Activated T-cell treated with anti-CD3 and anti-CD28 coated beads, Interleukin-2, amount 50 U/mL, for 72 hours (primary cell): ENCODE measurements around the gene PLEKHG2. TPM values are rescaled to one million over a fixed set of nuclear protein-coding genes. Genes with fewer than 3 reads are reported as not detected.
A peak's percentile ranks its signal among the peaks of the same experiment; 100 is the strongest.

Experiments used
- ATAC-seq, 2 donors: fragments of 150-1000 bp; cut with Tn5 transposase; replicated peaks in 1 of 2; 2 replicates each; pipeline ENCODE4 v1.10.0; 2021; ENCODE audit warnings: moderate library complexity in 2 of 2, mild to moderate bottlenecking in 1 of 2
- DNase-seq, 2 donors: peaks; one replicate each; pipeline ENCODE4 v3.0.0; 2021 to 2022; ENCODE audit warnings: mixed read lengths in 1 of 2
- H3K27ac Mint-ChIP-seq: one replicate; pipeline ENCODE4 v1.8.0; 2022; ENCODE audit warnings: mild to moderate bottlenecking, moderate library complexity, mixed read lengths
- H3K27me3 Mint-ChIP-seq: one replicate; pipeline ENCODE4 v1.8.0; 2022; ENCODE audit warnings: low read depth, mixed read lengths
- H3K36me3 Mint-ChIP-seq, 2 donors: one replicate each; pipeline ENCODE4 v1.8.0; 2022; ENCODE audit warnings: mixed read lengths in 2 of 2, mild to moderate bottlenecking in 1 of 2; ENCODE audit not compliant: insufficient read depth in 2 of 2
- H3K4me1 Mint-ChIP-seq: one replicate; pipeline ENCODE4 v1.8.0; 2022; ENCODE audit warnings: low read depth, mixed read lengths
- H3K4me3 Mint-ChIP-seq, 2 donors: one replicate each; pipeline ENCODE4 v1.8.0; 2022; ENCODE audit warnings: mild to moderate bottlenecking in 2 of 2, mixed read lengths in 2 of 2, moderate library complexity in 2 of 2
- H3K9me3 Mint-ChIP-seq, 2 donors: one replicate each; pipeline ENCODE4 v1.8.0; 2022; ENCODE audit warnings: mixed read lengths in 2 of 2
- total RNA-seq, 2 donors: library from RNA; stranded (reverse); gene quantifications; one replicate each; pipeline ENCODE4 v1.2.3, GENCODE V29; 2022

Gene PLEKHG2, protein sequence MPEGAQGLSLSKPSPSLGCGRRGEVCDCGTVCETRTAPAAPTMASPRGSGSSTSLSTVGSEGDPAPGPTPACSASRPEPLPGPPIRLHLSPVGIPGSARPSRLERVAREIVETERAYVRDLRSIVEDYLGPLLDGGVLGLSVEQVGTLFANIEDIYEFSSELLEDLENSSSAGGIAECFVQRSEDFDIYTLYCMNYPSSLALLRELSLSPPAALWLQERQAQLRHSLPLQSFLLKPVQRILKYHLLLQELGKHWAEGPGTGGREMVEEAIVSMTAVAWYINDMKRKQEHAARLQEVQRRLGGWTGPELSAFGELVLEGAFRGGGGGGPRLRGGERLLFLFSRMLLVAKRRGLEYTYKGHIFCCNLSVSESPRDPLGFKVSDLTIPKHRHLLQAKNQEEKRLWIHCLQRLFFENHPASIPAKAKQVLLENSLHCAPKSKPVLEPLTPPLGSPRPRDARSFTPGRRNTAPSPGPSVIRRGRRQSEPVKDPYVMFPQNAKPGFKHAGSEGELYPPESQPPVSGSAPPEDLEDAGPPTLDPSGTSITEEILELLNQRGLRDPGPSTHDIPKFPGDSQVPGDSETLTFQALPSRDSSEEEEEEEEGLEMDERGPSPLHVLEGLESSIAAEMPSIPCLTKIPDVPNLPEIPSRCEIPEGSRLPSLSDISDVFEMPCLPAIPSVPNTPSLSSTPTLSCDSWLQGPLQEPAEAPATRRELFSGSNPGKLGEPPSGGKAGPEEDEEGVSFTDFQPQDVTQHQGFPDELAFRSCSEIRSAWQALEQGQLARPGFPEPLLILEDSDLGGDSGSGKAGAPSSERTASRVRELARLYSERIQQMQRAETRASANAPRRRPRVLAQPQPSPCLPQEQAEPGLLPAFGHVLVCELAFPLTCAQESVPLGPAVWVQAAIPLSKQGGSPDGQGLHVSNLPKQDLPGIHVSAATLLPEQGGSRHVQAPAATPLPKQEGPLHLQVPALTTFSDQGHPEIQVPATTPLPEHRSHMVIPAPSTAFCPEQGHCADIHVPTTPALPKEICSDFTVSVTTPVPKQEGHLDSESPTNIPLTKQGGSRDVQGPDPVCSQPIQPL (N-terminal part only)
- 10 to 100 TPM; 86.5 to 92.1 TPM for total RNA-seq

GRCh38 chr19:39412100-39412866, at the start of gene PLEKHG2:
Gene PLEKHG2, plus strand, starts transcription at chr19:39412669. Its CDS starts 1,418 bp downstream, at chr19:39414087.
- ATAC-seq (peak; percentile 70 to 71), DNase-seq (peak; percentile 98 to 99)
- peaks cover 44% of the 10 kb centered on the region for H3K4me1 Mint-ChIP-seq
- H3K27ac Mint-ChIP-seq: peak within 1 kb of the TSS; percentile 100
- no peaks in the 10 kb centered on the region for H3K27me3 Mint-ChIP-seq
- peak within 1 kb of the TSS; percentile 88 to 100 for H3K4me3 Mint-ChIP-seq
- no peaks in the 10 kb centered on the region for H3K9me3 Mint-ChIP-seq
- peaks cover 20 to 27% of the 10 kb centered on the region in 2 donors for H3K36me3 Mint-ChIP-seq

- DNase-seq (no peak), ATAC-seq (no peak)
- H3K4me1 Mint-ChIP-seq: peaks cover 27% of the 10 kb centered on the region
- H3K4me3 Mint-ChIP-seq: no peak overlapping the region
- peaks cover 4 to 13% of the 10 kb centered on the region in 2 donors for H3K36me3 Mint-ChIP-seq
- H3K27me3 Mint-ChIP-seq: no peaks in the 10 kb centered on the region
- H3K27ac Mint-ChIP-seq: peak overlapping the region; percentile 32
- H3K9me3 Mint-ChIP-seq: no peaks in the 10 kb centered on the region
These were observed 49.5 kb upstream of the PLEKHG2 start for GRCh38 chr19:39362682-39363657.

- no peaks in the 10 kb centered on the region for H3K27me3 Mint-ChIP-seq
- peak; percentile 41 to 81 for ATAC-seq
- H3K36me3 Mint-ChIP-seq: peaks cover 6 to 13% of the 10 kb centered on the region in 2 donors
- no peak overlapping the region for H3K4me3 Mint-ChIP-seq
- H3K9me3 Mint-ChIP-seq: no peaks in the 10 kb centered on the region
- peak overlapping the region; percentile 18 for H3K27ac Mint-ChIP-seq
- DNase-seq: peak in 1 of 2 donors; percentile 8
- H3K4me1 Mint-ChIP-seq: peaks cover 22% of the 10 kb centered on the region
These were observed 48.5 kb upstream of the PLEKHG2 start for GRCh38 chr19:39363901-39364457.

GRCh38 chr19:39365531-39365930, 46.9 kb upstream of the PLEKHG2 start:
- no peak for ATAC-seq
- Mint-ChIP-seq H3K27ac (no peak overlapping the region), H3K4me1 (peaks cover 16% of the 10 kb centered on the region), H3K27me3 (no peaks in the 10 kb centered on the region), H3K9me3 (no peaks in the 10 kb centered on the region), H3K4me3 (no peak overlapping the region), H3K36me3 (peaks cover 6 to 7% of the 10 kb centered on the region in 2 donors)
- no peak for DNase-seq

GRCh38 chr19:39369200-39369599, 43.3 kb upstream of the PLEKHG2 start:
- Mint-ChIP-seq H3K27me3 (no peaks in the 10 kb centered on the region), H3K27ac (no peak overlapping the region), H3K36me3 (peaks cover 7 to 13% of the 10 kb centered on the region in 2 donors), H3K4me3 (no peak overlapping the region), H3K4me1 (no peaks in the 10 kb centered on the region), H3K9me3 (no peaks in the 10 kb centered on the region)
- DNase-seq (no peak), ATAC-seq (no peak)

- DNase-seq: no peak
- Mint-ChIP-seq H3K27ac (peak overlapping the region; percentile 26), H3K4me3 (no peak overlapping the region), H3K36me3 (peaks cover 5 to 10% of the 10 kb centered on the region in 2 donors), H3K4me1 (no peaks in the 10 kb centered on the region), H3K27me3 (no peaks in the 10 kb centered on the region), H3K9me3 (no peaks in the 10 kb centered on the region)
- no peak for ATAC-seq
These were observed 41.7 kb upstream of the PLEKHG2 start for GRCh38 chr19:39370735-39371134.

GRCh38 chr19:39372047-39372802, 40.2 kb upstream of the PLEKHG2 start:
- no peaks in the 10 kb centered on the region for H3K4me1 Mint-ChIP-seq
- H3K4me3 Mint-ChIP-seq: no peak overlapping the region
- H3K36me3 Mint-ChIP-seq: peaks cover 8 to 13% of the 10 kb centered on the region in 2 donors
- H3K27me3 Mint-ChIP-seq: no peaks in the 10 kb centered on the region
- peak overlapping the region; percentile 35 for H3K27ac Mint-ChIP-seq
- no peak for DNase-seq
- no peak for ATAC-seq
- no peaks in the 10 kb centered on the region for H3K9me3 Mint-ChIP-seq

DNA sequence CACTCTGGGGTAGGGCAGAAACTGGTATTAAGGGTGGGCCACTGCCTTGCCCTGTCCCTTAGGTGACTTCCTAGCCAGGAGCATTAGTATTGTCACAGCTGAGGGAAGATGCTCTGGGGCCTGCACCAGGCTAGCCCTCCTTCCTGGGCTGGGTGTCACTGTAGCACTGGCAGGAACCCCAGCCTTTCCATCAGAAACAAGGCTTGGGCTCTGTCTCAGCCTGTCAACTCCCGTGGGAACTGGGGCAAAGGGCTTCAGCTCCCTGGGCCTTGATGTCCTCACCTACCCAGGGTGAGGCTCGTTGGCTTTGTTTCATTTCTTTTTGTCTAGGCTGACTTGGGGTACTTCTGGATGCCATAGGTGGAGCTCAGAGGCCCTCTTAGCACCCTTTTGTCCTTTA, 39.5 kb upstream of the PLEKHG2 start:
- no peak for DNase-seq
- Mint-ChIP-seq H3K9me3 (no peaks in the 10 kb centered on the region), H3K36me3 (peaks cover 8 to 17% of the 10 kb centered on the region in 2 donors), H3K4me3 (no peak overlapping the region), H3K27me3 (no peaks in the 10 kb centered on the region), H3K4me1 (no peaks in the 10 kb centered on the region), H3K27ac (peak overlapping the region; percentile 2)
- ATAC-seq: no peak

- H3K9me3 Mint-ChIP-seq: no peaks in the 10 kb centered on the region
- H3K36me3 Mint-ChIP-seq: peaks cover 7 to 18% of the 10 kb centered on the region in 2 donors
- DNase-seq (no peak), ATAC-seq (no peak)
- no peak overlapping the region for H3K27ac Mint-ChIP-seq
- H3K4me3 Mint-ChIP-seq: no peak overlapping the region
- H3K4me1 Mint-ChIP-seq: no peaks in the 10 kb centered on the region
- no peaks in the 10 kb centered on the region for H3K27me3 Mint-ChIP-seq
These were observed 36.5 kb upstream of the PLEKHG2 start for GRCh38 chr19:39375929-39376328.

- ATAC-seq: no peak
- Mint-ChIP-seq H3K4me1 (no peaks in the 10 kb centered on the region), H3K4me3 (no peak overlapping the region), H3K36me3 (peaks cover 3 to 20% of the 10 kb centered on the region in 2 donors), H3K27ac (no peak overlapping the region), H3K9me3 (no peaks in the 10 kb centered on the region), H3K27me3 (no peaks in the 10 kb centered on the region)
- no peak for DNase-seq
These were observed 34.8 kb upstream of the PLEKHG2 start for GRCh38 chr19:39377373-39378362.
